GM12878 (cell line): ENCODE measurements around the gene VWA8. TPM values are rescaled to one million over a fixed set of nuclear protein-coding genes. Genes with fewer than 3 reads are reported as not detected.

Source experiments
- ATAC-seq: fragments of 200-7000 bp; cut with Tn5 transposase; 3 replicates; pipeline ENCODE4 v1.9.1; 2020; ENCODE audit warnings: mild to moderate bottlenecking, moderate library complexity
- BruUV-seq: library from RNA; stranded (reverse); fragments of 400-500 nt; replicated peaks from 2 replicates; lab custom pipeline; 2021; lab: Mats Ljungman, UMichigan
- CTCF ChIA-PET: fragments of 300-600 bp; sonication (Branson Sonifier 250); formaldehyde crosslinking; extraction: SDS; loops from one replicate; lab custom pipeline; 2021; ENCODE audit warnings: inconsistent platforms; lab: Yijun Ruan, JAX
- POLR2A ChIA-PET: fragments of 350-600 bp; formaldehyde crosslinking; extraction: SDS; loops from one replicate; lab custom pipeline; 2021; ENCODE audit warnings: inconsistent platforms; lab: Charles Lee
- RAD21 ChIA-PET: fragments of 300-600 bp; sonication (Branson Sonifier 250); formaldehyde crosslinking; loops from one replicate; lab custom pipeline; 2023; ENCODE audit warnings: antibody characterized with exemption; ENCODE audit not compliant: unreplicated experiment; lab: Charles Lee
- SMC1A ChIA-PET: fragments of 300-600 bp; sonication (Branson Sonifier 250); formaldehyde crosslinking; loops from one replicate; lab custom pipeline; 2023; ENCODE audit not compliant: unreplicated experiment, uncharacterized antibody; lab: Charles Lee
- DNase-seq: peaks from one replicate; pipeline ENCODE4 v3.0.0-alpha.2; 2011; ENCODE audit warnings: low read depth, low spot score
- FAIRE-seq: peaks from 3 replicates; lab custom pipeline; 2011; peaks lifted over from hg19 to GRCh38; lab: Jason Lieb, UNC
- H2AFZ ChIP-seq: 2 replicates; pipeline ENCODE4 v1.6.0; 2011; ENCODE audit warnings: low read depth, low read length, control low read depth; ENCODE audit not compliant: control insufficient read depth
- H3K27ac ChIP-seq: 2 replicates; pipeline ENCODE4 v1.5.1; 2011; ENCODE audit warnings: control low read depth; ENCODE audit not compliant: control insufficient read depth, insufficient read depth
- H3K27me3 ChIP-seq, 2 experiments: replicated peaks in 1 of 2; 2 replicates each; pipeline versions ENCODE4 v1.6.0 to v1.6.1; 2011; ENCODE audit warnings: low read length in 1 of 2; ENCODE audit not compliant: control insufficient read depth in 2 of 2, insufficient read depth in 2 of 2
- H3K36me3 ChIP-seq, 2 experiments: 2 replicates each; pipeline ENCODE4 v1.5.1; 2011; ENCODE audit warnings: low read length in 1 of 2; ENCODE audit not compliant: control insufficient read depth in 2 of 2, insufficient read depth in 2 of 2
- H3K4me1 ChIP-seq: 2 replicates; pipeline ENCODE4 v1.6.1; 2011; ENCODE audit warnings: mild to moderate bottlenecking, low read length, moderate library complexity, mixed read lengths; ENCODE audit not compliant: control insufficient read depth, insufficient read depth
- H3K4me2 ChIP-seq: 2 replicates; pipeline ENCODE4 v1.6.0; 2011; ENCODE audit warnings: control low read depth; ENCODE audit not compliant: control insufficient read depth, insufficient read depth
- H3K4me3 ChIP-seq: fragments of 200-600 bp; sonication (generic); 2 replicates; pipeline ENCODE4 v1.5.1; 2016
- H3K79me2 ChIP-seq: 2 replicates; pipeline ENCODE4 v1.6.0; 2011; ENCODE audit warnings: low read length; ENCODE audit not compliant: control insufficient read depth, insufficient read depth
- H3K9ac ChIP-seq: 2 replicates; pipeline ENCODE4 v1.8.0; 2011; ENCODE audit warnings: low read length, control low read depth, mixed read lengths; ENCODE audit not compliant: control insufficient read depth, insufficient read depth
- H3K9me3 ChIP-seq: replicated peaks from 3 replicates; pipeline ENCODE4 v1.5.1; 2011; ENCODE audit warnings: mild to moderate bottlenecking, low read length; ENCODE audit not compliant: control insufficient read depth, insufficient read depth
- H4K20me1 ChIP-seq: 2 replicates; pipeline ENCODE4 v1.6.0; 2011; ENCODE audit not compliant: control insufficient read depth, insufficient read depth
- CEBPB ChIP-seq, 2 experiments: fragments of 150-350 bp in 1 of 2; IDR thresholded peaks; 2 replicates each; pipeline ENCODE4 v1.6.1; 2012 to 2014; ENCODE audit warnings: low read depth in 2 of 2, low read length in 2 of 2, borderline replicate concordance in 1 of 2, inconsistent platforms in 1 of 2
- CHD4 ChIP-seq: fragments of 200-600 bp; sonication (generic); IDR thresholded peaks from 2 replicates; pipeline ENCODE4 v1.6.1; 2016; ENCODE audit warnings: mild to moderate bottlenecking
- KAT2A ChIP-seq: conservative IDR thresholded peaks from 2 replicates; pipeline ENCODE4 v1.6.1; 2011; ENCODE audit warnings: low read depth, low read length; ENCODE audit not compliant: control insufficient read depth
- NR2C1 ChIP-seq: fragments of 450-650 bp; IDR thresholded peaks from 2 replicates; pipeline ENCODE4 v1.6.1; 2017; ENCODE audit warnings: antibody characterized with exemption, mild to moderate bottlenecking, moderate library complexity
- PML ChIP-seq: IDR thresholded peaks from 2 replicates; pipeline ENCODE4 v1.6.1; 2012; ENCODE audit warnings: low read length, inconsistent platforms
- POLR2A ChIP-seq: IDR thresholded peaks from 2 replicates; pipeline ENCODE4 v1.6.1; 2011; ENCODE audit warnings: low read depth, mild to moderate bottlenecking, low read length
- POLR2AphosphoS5 ChIP-seq: IDR thresholded peaks from 2 replicates; pipeline ENCODE4 v1.6.1; 2011; ENCODE audit warnings: mild to moderate bottlenecking, low read length, inconsistent platforms
- SMAD1 ChIP-seq: fragments of 450-650 bp; IDR thresholded peaks from 2 replicates; pipeline ENCODE4 v1.6.1; 2018; ENCODE audit warnings: mild to moderate bottlenecking, low read depth; ENCODE audit not compliant: partially characterized antibody
- SPI1 ChIP-seq: IDR thresholded peaks from 2 replicates; pipeline ENCODE4 v1.6.1; 2011; ENCODE audit warnings: low read depth, mild to moderate bottlenecking, low read length, moderate library complexity, borderline replicate concordance; ENCODE audit not compliant: insufficient read depth
- YY1 ChIP-seq: IDR thresholded peaks from 2 replicates; pipeline ENCODE4 v1.6.1; 2011; ENCODE audit warnings: low read depth, mild to moderate bottlenecking, low read length
- ZNF622 ChIP-seq: fragments of 450-650 bp; IDR thresholded peaks from 2 replicates; pipeline ENCODE4 v1.6.1; 2017; ENCODE audit warnings: mild to moderate bottlenecking, inconsistent platforms
- WGBS: methylation state at CpG from one replicate; pipeline ENCODE4 v1.1.6; 2016; ENCODE audit warnings: low lambda C conversion rate; ENCODE audit not compliant: insufficient replicate concordance, insufficient coverage; ENCODE audit errors: missing lambda C conversion rate; 5-methylcytosine and 5-hydroxymethylcytosine counted together
- in situ Hi-C: fragments of 300-500 bp; cut with MboI; formaldehyde crosslinking; loops from 9 replicates; pipeline ENCODE4 v1.14.3; 2018; ENCODE audit warnings: mixed read lengths
- intact Hi-C: fragments of 100-400 bp; cut with micrococcal nuclease; formaldehyde crosslinking; loops from one replicate; pipeline ENCODE4 v1.14.2; 2022; ENCODE audit not compliant: unreplicated experiment
- polyA plus RNA-seq, 11 experiments: library from polyadenylated mRNA; depleted of rRNA in 4 of 11; unstranded in 6 of 11; stranded (reverse) in 5 of 11; fragments of >200 nt; fragmentation: Nextera tagmentation in 4 of 11; fragmentation: Illumina TruSeq in 1 of 11; extraction: Ambion mirVana in 4 of 11; extraction: Trizol in 1 of 11; gene quantifications; 1 replicate in 1 of 11; 2 replicates in 10 of 11; pipeline versions ENCODE4 v1.2.1 to v1.2.3, GENCODE V29; 2011 to 2016; ENCODE audit warnings: inconsistent platforms in 2 of 11, missing spikeins in 2 of 11, low read depth in 1 of 11
- total RNA-seq, 4 experiments: library from RNA; depleted of rRNA in 3 of 4; stranded (reverse); fragments of >200 nt in 3 of 4; fragmentation: Illumina TruSeq in 1 of 4; extraction: Trizol in 1 of 4; gene quantifications; 2 replicates each; pipeline versions ENCODE4 v1.2.1 to v1.2.3, GENCODE V29; 2013 to 2021
- TF ChIP-seq, protein P1 (sequence below): fragments of 450-650 bp; IDR thresholded peaks from 2 replicates; pipeline ENCODE4 v1.6.1; 2017; ENCODE audit warnings: mild to moderate bottlenecking

The VWA8 gene
- total and polyA plus RNA-seq, 10 of the 15 experiments (the other 5 are each of a cell fraction or from before 2014, with no cell fraction given), result 3.0 to 21.8 (median 13.5) TPM

DNA sequence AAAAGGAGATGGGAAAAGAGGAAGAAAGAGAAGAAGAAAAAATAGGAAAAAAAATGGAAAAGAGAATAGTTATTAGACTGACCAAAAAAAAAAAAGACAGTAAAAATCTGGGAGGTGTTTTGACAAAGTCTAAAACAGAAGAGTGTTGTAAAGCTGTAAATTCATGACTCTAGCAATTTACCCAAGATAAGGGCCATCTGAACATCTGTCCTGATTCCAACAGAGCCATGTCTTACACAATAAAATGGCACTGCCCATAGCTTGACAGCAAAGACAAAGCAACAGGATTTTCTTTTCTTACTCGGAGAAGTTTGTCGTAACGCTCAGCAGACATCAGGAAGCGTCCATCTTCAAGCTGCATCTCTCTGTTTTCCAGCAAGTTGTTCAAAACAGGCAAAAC is 69.8 kb downstream of the VWA8 start:
- 100% methylated on average over 4 of the region's 4 CpGs for WGBS
- no peak overlapping the region for H3K4me3 ChIP-seq
- H3K36me3 ChIP-seq, result peaks cover 2 to 9% of the 10 kb centered on the region in 2 experiments
- no peak overlapping the region for H3K4me2 ChIP-seq
- no peaks in the 10 kb centered on the region for H3K79me2 ChIP-seq
- H3K9ac ChIP-seq, result no peak overlapping the region
- ATAC-seq (no peak), DNase-seq (no peak), FAIRE-seq (no peak)
- H3K27me3 ChIP-seq, result no peaks in the 10 kb centered on the region
- POLR2A ChIA-PET, result no interaction called here
- RAD21 ChIA-PET, result no interaction called here
- no TSS peak for BruUV-seq
- no peaks in the 10 kb centered on the region for H3K4me1 ChIP-seq
- no peak overlapping the region for H3K27ac ChIP-seq
- no peaks in the 10 kb centered on the region for H3K9me3 ChIP-seq
- SMC1A ChIA-PET, result interaction anchor here (0.7 to 1.3 kb wide), 4 partner anchors 9 to 187 kb away, joined by 3 to 4 read pairs (median 3); no protein-coding TSS in a partner anchor
- TF ChIP-seq, protein P1, sequence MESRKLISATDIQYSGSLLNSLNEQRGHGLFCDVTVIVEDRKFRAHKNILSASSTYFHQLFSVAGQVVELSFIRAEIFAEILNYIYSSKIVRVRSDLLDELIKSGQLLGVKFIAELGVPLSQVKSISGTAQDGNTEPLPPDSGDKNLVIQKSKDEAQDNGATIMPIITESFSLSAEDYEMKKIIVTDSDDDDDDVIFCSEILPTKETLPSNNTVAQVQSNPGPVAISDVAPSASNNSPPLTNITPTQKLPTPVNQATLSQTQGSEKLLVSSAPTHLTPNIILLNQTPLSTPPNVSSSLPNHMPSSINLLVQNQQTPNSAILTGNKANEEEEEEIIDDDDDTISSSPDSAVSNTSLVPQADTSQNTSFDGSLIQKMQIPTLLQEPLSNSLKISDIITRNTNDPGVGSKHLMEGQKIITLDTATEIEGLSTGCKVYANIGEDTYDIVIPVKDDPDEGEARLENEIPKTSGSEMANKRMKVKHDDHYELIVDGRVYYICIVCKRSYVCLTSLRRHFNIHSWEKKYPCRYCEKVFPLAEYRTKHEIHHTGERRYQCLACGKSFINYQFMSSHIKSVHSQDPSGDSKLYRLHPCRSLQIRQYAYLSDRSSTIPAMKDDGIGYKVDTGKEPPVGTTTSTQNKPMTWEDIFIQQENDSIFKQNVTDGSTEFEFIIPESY, result no peak
- no peak for TF ChIP-seq POLR2A
- no peak for TF ChIP-seq NR2C1
- TF ChIP-seq SMAD1, result no peak
- no peak for TF ChIP-seq PML
- no peak for TF ChIP-seq ZNF622
- TF ChIP-seq CHD4, result no peak
- TF ChIP-seq KAT2A, result no peak
- no peak for TF ChIP-seq CEBPB (IDR thresholded peaks at IDR 0.05; ENCODE audit: borderline replicate concordance in 1 of 2, low read depth in 2 of 2, low read length in 2 of 2)
- TF ChIP-seq POLR2AphosphoS5, result no peak
- no peak for TF ChIP-seq SPI1
- TF ChIP-seq YY1, result no peak
- intact Hi-C loops, result no loop called here
- no peak overlapping the region for H2AFZ ChIP-seq
- H4K20me1 ChIP-seq, result no peaks in the 10 kb centered on the region
- in situ Hi-C loops, result no loop called here
- CTCF ChIA-PET, result interaction anchor here (1.0 kb wide), 1 partner anchor 224 kb away, joined by 3 read pairs; no protein-coding TSS in a partner anchor
